HEK293 (cell line): Measurements from ENCODE around the gene KIF23.

ENCODE experiments used
- BCL11B ChIP-seq: fragments of 450-650 bp; formaldehyde crosslinking; IDR thresholded peaks from 2 replicates; pipeline ENCODE4 v1.5.1; 2016; ENCODE audit warnings: low read depth, missing biosample characterization, missing genetic modification characterization
- BCL6B ChIP-seq: fragments of 450-650 bp; formaldehyde crosslinking; IDR thresholded peaks from 2 replicates; pipeline ENCODE4 v1.5.1; 2017; ENCODE audit warnings: missing biosample characterization, missing genetic modification characterization
- PRDM10 ChIP-seq: fragments of 450-650 bp; formaldehyde crosslinking; IDR thresholded peaks from 2 replicates; pipeline ENCODE4 v1.5.1; 2016; ENCODE audit warnings: missing biosample characterization, missing genetic modification characterization
- SALL2 ChIP-seq: fragments of 450-650 bp; formaldehyde crosslinking; IDR thresholded peaks from 2 replicates; pipeline ENCODE4 v1.5.0; 2017; ENCODE audit warnings: missing biosample characterization, mild to moderate bottlenecking, missing genetic modification characterization, borderline replicate concordance
- ZBTB20 ChIP-seq: fragments of 450-650 bp; formaldehyde crosslinking; IDR thresholded peaks from 2 replicates; pipeline ENCODE4 v1.5.1; 2016; ENCODE audit warnings: missing biosample characterization, missing genetic modification characterization
- ZNF10 ChIP-seq: fragments of 450-650 bp; formaldehyde crosslinking; IDR thresholded peaks from 2 replicates; pipeline ENCODE4 v1.5.1; 2017; ENCODE audit warnings: missing biosample characterization, missing genetic modification characterization
- ZNF114 ChIP-seq: fragments of 450-650 bp; formaldehyde crosslinking; IDR thresholded peaks from 2 replicates; pipeline ENCODE4 v1.5.0; 2017; ENCODE audit warnings: missing biosample characterization, missing genetic modification characterization
- ZNF211 ChIP-seq: fragments of 450-650 bp; formaldehyde crosslinking; IDR thresholded peaks from 2 replicates; pipeline ENCODE4 v1.5.1; 2016; ENCODE audit warnings: low read depth, missing biosample characterization, missing genetic modification characterization
- ZNF239 ChIP-seq: fragments of 450-650 bp; formaldehyde crosslinking; IDR thresholded peaks from 2 replicates; pipeline ENCODE4 v1.5.1; 2016; ENCODE audit warnings: missing biosample characterization, missing genetic modification characterization
- ZNF274 ChIP-seq, 2 experiments: fragments of 200-500 bp in 1 of 2; fragments of 450-650 bp in 1 of 2; sonication (Bioruptor generic) in 1 of 2; formaldehyde crosslinking in 1 of 2; IDR thresholded peaks; 2 replicates each; pipeline versions ENCODE4 v1.5.1 to v1.6.1; 2014 to 2016; ENCODE audit warnings: borderline replicate concordance in 1 of 2, inconsistent platforms in 1 of 2, low read length in 1 of 2, missing biosample characterization in 1 of 2, missing genetic modification characterization in 1 of 2
- ZNF350 ChIP-seq: fragments of 450-650 bp; formaldehyde crosslinking; IDR thresholded peaks from 2 replicates; pipeline ENCODE4 v1.5.0; 2017; ENCODE audit warnings: missing biosample characterization, mild to moderate bottlenecking, missing genetic modification characterization
- ZNF398 ChIP-seq: fragments of 450-650 bp; formaldehyde crosslinking; IDR thresholded peaks from 2 replicates; pipeline ENCODE4 v1.5.1; 2017; ENCODE audit warnings: missing biosample characterization, missing genetic modification characterization
- ZNF473 ChIP-seq: fragments of 450-650 bp; formaldehyde crosslinking; IDR thresholded peaks from 2 replicates; pipeline ENCODE4 v1.5.1; 2017; ENCODE audit warnings: missing biosample characterization, missing genetic modification characterization
- ZNF521 ChIP-seq: fragments of 450-650 bp; formaldehyde crosslinking; IDR thresholded peaks from 2 replicates; pipeline ENCODE4 v1.5.1; 2017; ENCODE audit warnings: missing biosample characterization, mild to moderate bottlenecking, missing genetic modification characterization
- ZNF549 ChIP-seq: fragments of 450-650 bp; IDR thresholded peaks from 2 replicates; pipeline ENCODE4 v1.5.1; 2018; ENCODE audit warnings: missing biosample characterization, missing genetic modification characterization, mild to moderate bottlenecking, inconsistent platforms, moderate library complexity
- ZNF571 ChIP-seq: fragments of 450-650 bp; formaldehyde crosslinking; IDR thresholded peaks from 2 replicates; pipeline ENCODE4 v1.5.0; 2017; ENCODE audit warnings: missing biosample characterization, missing genetic modification characterization
- ZSCAN4 ChIP-seq: fragments of 450-650 bp; formaldehyde crosslinking; IDR thresholded peaks from 2 replicates; pipeline ENCODE4 v1.5.1; 2017; ENCODE audit warnings: missing biosample characterization, missing genetic modification characterization
- ZSCAN5A ChIP-seq: fragments of 450-650 bp; formaldehyde crosslinking; IDR thresholded peaks from 2 replicates; pipeline ENCODE4 v1.5.1; 2016; ENCODE audit warnings: missing biosample characterization, missing genetic modification characterization
- TF ChIP-seq, protein P1 (sequence below): fragments of 450-650 bp; formaldehyde crosslinking; IDR thresholded peaks from 2 replicates; pipeline ENCODE4 v1.5.1; 2016; ENCODE audit warnings: missing biosample characterization, missing genetic modification characterization
- TF ChIP-seq, protein P2 (sequence below): fragments of 450-650 bp; formaldehyde crosslinking; IDR thresholded peaks from 2 replicates; pipeline ENCODE4 v1.5.0; 2017; ENCODE audit warnings: missing biosample characterization, missing genetic modification characterization, borderline replicate concordance
- TF ChIP-seq, protein P3 (sequence below): fragments of 450-650 bp; formaldehyde crosslinking; IDR thresholded peaks from 2 replicates; pipeline ENCODE4 v1.5.1; 2016; ENCODE audit warnings: missing biosample characterization, missing genetic modification characterization

The KIF23 gene

DNA sequence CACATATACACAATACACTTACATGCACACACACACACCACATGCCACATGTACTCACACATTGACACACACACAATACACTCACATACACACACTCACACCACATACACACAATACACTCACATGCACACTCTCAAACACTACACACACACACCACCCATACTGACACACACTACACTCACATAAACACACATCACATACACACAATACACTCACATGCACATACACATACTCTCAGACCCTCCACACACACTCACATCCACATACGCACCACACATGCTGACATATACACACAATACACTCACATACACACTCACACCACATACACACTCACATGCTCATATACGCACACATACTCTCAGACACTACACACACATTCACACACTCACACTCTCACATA lies 28.3 kb upstream of the KIF23 start (continued):
- TF ChIP-seq ZNF398 (tag by site-specific recombination) (peak; percentile 21; the same call in 1 of the 2 replicates), ZSCAN4 (tag by site-specific recombination) (peak; percentile 97), BCL6B (tag by site-specific recombination) (peak; percentile 56; the same call in 1 of the 2 replicates), ZSCAN5A (tag by site-specific recombination) (0 out of 2 replicates have a peak, but pooled peaks have one; percentile 14), ZNF10 (no peak), ZNF350 (tag by site-specific recombination) (no peak), ZNF274 (IDR thresholded peaks at IDR 0.05; ENCODE audit: low read length) (no peak), ZNF274 (tag by site-specific recombination; IDR thresholded peaks at IDR 0.05; ENCODE audit: borderline replicate concordance) (0 out of 2 replicates have a peak, but pooled peaks have one; percentile 50), PRDM10 (tag by site-specific recombination) (no peak), ZNF521 (tag by site-specific recombination) (peak; percentile 95; the same call in 1 of the 2 replicates), ZNF211 (no peak), ZNF114 (tag by site-specific recombination) (0 out of 2 replicates have a peak, but pooled peaks have one; percentile 31), ZNF473 (tag by site-specific recombination) (peak; percentile 84; the same call in 1 of the 2 replicates), SALL2 (0 out of 2 replicates have a peak, but pooled peaks have one; percentile 68), ZNF549 (no peak), ZNF239 (tag by site-specific recombination) (peak; percentile 35; the same call in 1 of the 2 replicates), ZBTB20 (peak; percentile 11; the same call in 1 of the 2 replicates), ZNF571 (tag by site-specific recombination) (peak; percentile 43; the same call in 1 of the 2 replicates), BCL11B (tag by site-specific recombination) (no peak)
- TF ChIP-seq, protein P1, sequence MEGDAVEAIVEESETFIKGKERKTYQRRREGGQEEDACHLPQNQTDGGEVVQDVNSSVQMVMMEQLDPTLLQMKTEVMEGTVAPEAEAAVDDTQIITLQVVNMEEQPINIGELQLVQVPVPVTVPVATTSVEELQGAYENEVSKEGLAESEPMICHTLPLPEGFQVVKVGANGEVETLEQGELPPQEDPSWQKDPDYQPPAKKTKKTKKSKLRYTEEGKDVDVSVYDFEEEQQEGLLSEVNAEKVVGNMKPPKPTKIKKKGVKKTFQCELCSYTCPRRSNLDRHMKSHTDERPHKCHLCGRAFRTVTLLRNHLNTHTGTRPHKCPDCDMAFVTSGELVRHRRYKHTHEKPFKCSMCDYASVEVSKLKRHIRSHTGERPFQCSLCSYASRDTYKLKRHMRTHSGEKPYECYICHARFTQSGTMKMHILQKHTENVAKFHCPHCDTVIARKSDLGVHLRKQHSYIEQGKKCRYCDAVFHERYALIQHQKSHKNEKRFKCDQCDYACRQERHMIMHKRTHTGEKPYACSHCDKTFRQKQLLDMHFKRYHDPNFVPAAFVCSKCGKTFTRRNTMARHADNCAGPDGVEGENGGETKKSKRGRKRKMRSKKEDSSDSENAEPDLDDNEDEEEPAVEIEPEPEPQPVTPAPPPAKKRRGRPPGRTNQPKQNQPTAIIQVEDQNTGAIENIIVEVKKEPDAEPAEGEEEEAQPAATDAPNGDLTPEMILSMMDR (tag by site-specific recombination) = no peak
- TF ChIP-seq, protein P2, sequence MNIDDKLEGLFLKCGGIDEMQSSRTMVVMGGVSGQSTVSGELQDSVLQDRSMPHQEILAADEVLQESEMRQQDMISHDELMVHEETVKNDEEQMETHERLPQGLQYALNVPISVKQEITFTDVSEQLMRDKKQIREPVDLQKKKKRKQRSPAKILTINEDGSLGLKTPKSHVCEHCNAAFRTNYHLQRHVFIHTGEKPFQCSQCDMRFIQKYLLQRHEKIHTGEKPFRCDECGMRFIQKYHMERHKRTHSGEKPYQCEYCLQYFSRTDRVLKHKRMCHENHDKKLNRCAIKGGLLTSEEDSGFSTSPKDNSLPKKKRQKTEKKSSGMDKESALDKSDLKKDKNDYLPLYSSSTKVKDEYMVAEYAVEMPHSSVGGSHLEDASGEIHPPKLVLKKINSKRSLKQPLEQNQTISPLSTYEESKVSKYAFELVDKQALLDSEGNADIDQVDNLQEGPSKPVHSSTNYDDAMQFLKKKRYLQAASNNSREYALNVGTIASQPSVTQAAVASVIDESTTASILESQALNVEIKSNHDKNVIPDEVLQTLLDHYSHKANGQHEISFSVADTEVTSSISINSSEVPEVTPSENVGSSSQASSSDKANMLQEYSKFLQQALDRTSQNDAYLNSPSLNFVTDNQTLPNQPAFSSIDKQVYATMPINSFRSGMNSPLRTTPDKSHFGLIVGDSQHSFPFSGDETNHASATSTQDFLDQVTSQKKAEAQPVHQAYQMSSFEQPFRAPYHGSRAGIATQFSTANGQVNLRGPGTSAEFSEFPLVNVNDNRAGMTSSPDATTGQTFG (tag by site-specific recombination) = peak; percentile 68; the same call in 1 of the 2 replicates
- TF ChIP-seq, protein P3, sequence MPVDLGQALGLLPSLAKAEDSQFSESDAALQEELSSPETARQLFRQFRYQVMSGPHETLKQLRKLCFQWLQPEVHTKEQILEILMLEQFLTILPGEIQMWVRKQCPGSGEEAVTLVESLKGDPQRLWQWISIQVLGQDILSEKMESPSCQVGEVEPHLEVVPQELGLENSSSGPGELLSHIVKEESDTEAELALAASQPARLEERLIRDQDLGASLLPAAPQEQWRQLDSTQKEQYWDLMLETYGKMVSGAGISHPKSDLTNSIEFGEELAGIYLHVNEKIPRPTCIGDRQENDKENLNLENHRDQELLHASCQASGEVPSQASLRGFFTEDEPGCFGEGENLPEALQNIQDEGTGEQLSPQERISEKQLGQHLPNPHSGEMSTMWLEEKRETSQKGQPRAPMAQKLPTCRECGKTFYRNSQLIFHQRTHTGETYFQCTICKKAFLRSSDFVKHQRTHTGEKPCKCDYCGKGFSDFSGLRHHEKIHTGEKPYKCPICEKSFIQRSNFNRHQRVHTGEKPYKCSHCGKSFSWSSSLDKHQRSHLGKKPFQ = peak; percentile 53
